T-helper 22 cell (primary cell): ENCODE measurements around the gene F5.
"Not testable (repeated sequence)": the region's sequence is repeated elsewhere in the genome, so short reads cannot be mapped to it uniquely, and the experiment has no call there.

ENCODE experiments used
- DNase-seq: peaks from one replicate; pipeline ENCODE4 v3.0.0-alpha.2; 2020; ENCODE audit warnings: low read depth

The F5 gene

GRCh38 chr1:169508432-169509338 is 77.6 kb downstream of the F5 start:
- no peak for DNase-seq

GRCh38 chr1:169507413-169507812 is 78.9 kb downstream of the F5 start:
- DNase-seq: no peak

- not testable (repeated sequence) for DNase-seq
Measured at GRCh38 chr1:169503601-169504000, 82.7 kb downstream of the F5 start.

- no peak for DNase-seq
Measured at GRCh38 chr1:169499807-169500206, 86.5 kb downstream of the F5 start.

GRCh38 chr1:169497317-169497716 is 89.0 kb downstream of the F5 start:
- DNase-seq: no peak

- DNase-seq: no peak
Measured at GRCh38 chr1:169495916-169496315, 90.4 kb downstream of the F5 start.

GRCh38 chr1:169495046-169495775 is 91.1 kb downstream of the F5 start:
- no peak for DNase-seq

GRCh38 chr1:169494343-169494742 is 91.9 kb downstream of the F5 start:
- no peak for DNase-seq

- no peak for DNase-seq
Measured at GRCh38 chr1:169493251-169493650, 93.0 kb downstream of the F5 start.

- DNase-seq: no peak
Measured at GRCh38 chr1:169491845-169492281, 94.4 kb downstream of the F5 start.

GRCh38 chr1:169488157-169488556 is 98.1 kb downstream of the F5 start:
- no peak for DNase-seq

- no peak for DNase-seq
Measured at GRCh38 chr1:169487561-169487960, 98.7 kb downstream of the F5 start.

- DNase-seq: no peak
Measured at GRCh38 chr1:169487133-169487532, 99.1 kb downstream of the F5 start.

- DNase-seq: no peak
Measured at GRCh38 chr1:169486281-169487051, 99.8 kb downstream of the F5 start.

GRCh38 chr1:169485431-169486280 is 100.6 kb downstream of the F5 start, which contains the start of gene SLC19A2:
Gene SLC19A2 (minus strand): TSS chr1:169485944. CDS start chr1:169485766, 178 bp downstream.
- peak; percentile 91 for DNase-seq

GRCh38 chr1:169484683-169485430 is 101.4 kb downstream of the F5 start:
- DNase-seq: no peak

- DNase-seq: no peak
Measured at GRCh38 chr1:169484101-169484500, 102.2 kb downstream of the F5 start.

GRCh38 chr1:169483500-169483966 is 102.7 kb downstream of the F5 start:
- DNase-seq: no peak

- no peak for DNase-seq
Measured at GRCh38 chr1:169479363-169480066, 106.8 kb downstream of the F5 start.
